ENCODE data around the gene KLHL21.

DNA sequence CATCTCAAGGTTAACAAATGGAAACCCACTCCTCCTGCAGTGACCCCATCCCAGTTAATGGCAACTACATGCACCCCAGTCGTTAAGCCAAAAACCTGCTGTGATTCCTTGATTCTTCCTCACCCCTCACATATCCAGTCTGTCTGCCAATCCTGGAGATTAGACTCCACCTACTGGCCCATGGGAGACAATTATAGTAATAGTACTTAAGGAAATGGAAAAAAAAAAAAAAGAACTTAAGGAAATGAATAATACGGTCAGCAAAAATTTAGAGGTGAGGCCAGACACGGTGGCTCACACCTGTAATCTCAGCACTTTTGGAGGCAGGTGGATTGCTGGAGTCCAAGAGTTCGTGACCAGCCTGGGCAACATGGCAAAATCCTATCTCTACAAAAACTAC is 55.4 kb downstream of the KLHL21 start:
- TF ChIP-seq CTCF (IDR thresholded peaks at IDR 0.05) (no peak), POLR2A (IDR thresholded peaks at IDR 0.05) (no peak), EP300 (IDR thresholded peaks at IDR 0.05) (no peak)

All from upper lobe of left lung (tissue), 4 donors.